Activated naive CD8-positive, alpha-beta T cell treated with anti-CD3 and anti-CD28 coated beads, Interleukin-2, amount 50 U/mL, for 24 hours (primary cell): ENCODE measurements around the gene WDFY3.

Source experiments
- ATAC-seq: fragments of 150-1000 bp; cut with Tn5 transposase; one replicate; pipeline ENCODE4 v1.10.0; 2021
- DNase-seq: peaks from one replicate; pipeline ENCODE4 v3.0.0; 2021
- H3K27ac Mint-ChIP-seq: one replicate; pipeline ENCODE4 v1.8.0; 2021; ENCODE audit warnings: mild to moderate bottlenecking, mixed read lengths
- H3K27me3 Mint-ChIP-seq: one replicate; pipeline ENCODE4 v1.8.0; 2021; ENCODE audit warnings: mixed read lengths
- H3K36me3 Mint-ChIP-seq: one replicate; pipeline ENCODE4 v1.8.0; 2021; ENCODE audit warnings: low read depth, mixed read lengths
- H3K4me1 Mint-ChIP-seq: one replicate; pipeline ENCODE4 v1.8.0; 2021; ENCODE audit warnings: mixed read lengths
- H3K4me3 Mint-ChIP-seq: one replicate; pipeline ENCODE4 v1.8.0; 2021; ENCODE audit warnings: mild to moderate bottlenecking, moderate library complexity, mixed read lengths
- H3K9me3 Mint-ChIP-seq: one replicate; pipeline ENCODE4 v1.8.0; 2021; ENCODE audit warnings: mixed read lengths

The WDFY3 gene

DNA sequence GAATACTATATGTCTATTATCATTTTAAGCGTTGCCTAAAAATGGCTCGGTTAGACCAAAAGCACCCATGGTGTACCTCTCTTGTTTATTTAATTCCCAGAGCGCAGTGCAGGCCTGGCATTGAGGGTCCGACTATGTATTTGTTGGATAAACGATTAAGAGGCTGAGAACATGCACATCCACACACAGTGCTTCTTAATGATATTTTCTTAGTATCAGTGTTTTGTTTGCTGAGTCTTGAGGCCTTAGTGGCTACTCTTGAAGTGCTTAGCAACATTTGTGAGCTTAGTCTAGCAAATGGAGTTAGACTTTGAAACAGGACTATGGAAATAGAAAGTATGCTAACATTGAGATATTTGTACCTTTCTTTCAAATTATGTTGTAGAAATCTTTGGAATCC is 339.8 kb downstream of the WDFY3 start:
- Mint-ChIP-seq H3K4me1 (no peaks in the 10 kb centered on the region), H3K36me3 (no peaks in the 10 kb centered on the region), H3K27me3 (peaks cover 2% of the 10 kb centered on the region), H3K4me3 (no peak overlapping the region), H3K9me3 (no peaks in the 10 kb centered on the region), H3K27ac (no peak overlapping the region)
- DNase-seq (no peak), ATAC-seq (no peak)

- Mint-ChIP-seq H3K27ac (no peak overlapping the region), H3K4me3 (no peak overlapping the region), H3K4me1 (no peaks in the 10 kb centered on the region), H3K9me3 (no peaks in the 10 kb centered on the region), H3K36me3 (no peaks in the 10 kb centered on the region), H3K27me3 (no peaks in the 10 kb centered on the region)
- DNase-seq: no peak
- no peak for ATAC-seq
Observed at GRCh38 chr4:84623661-84624060, 342.8 kb downstream of the WDFY3 start.

- no peak for DNase-seq
- H3K27me3 Mint-ChIP-seq: no peaks in the 10 kb centered on the region
- no peaks in the 10 kb centered on the region for H3K36me3 Mint-ChIP-seq
- no peaks in the 10 kb centered on the region for H3K4me1 Mint-ChIP-seq
- no peaks in the 10 kb centered on the region for H3K9me3 Mint-ChIP-seq
- H3K4me3 Mint-ChIP-seq: no peak overlapping the region
- ATAC-seq: no peak
- H3K27ac Mint-ChIP-seq: no peak overlapping the region
Observed at GRCh38 chr4:84622959-84623358, 343.5 kb downstream of the WDFY3 start.
